Right ventricle myocardium superior (tissue), 1 donor: ENCODE data around the gene ZNF529. TPM values are rescaled to one million over a fixed set of nuclear protein-coding genes. Genes with fewer than 3 reads are reported as not detected.
"Not testable (repeated sequence)": the region's sequence is repeated elsewhere in the genome, so short reads cannot be mapped to it uniquely, and the experiment has no call there.

Source experiments
- ATAC-seq: fragments of 200-7000 bp; cut with Tn5 transposase; one replicate; pipeline ENCODE4 v1.9.1; 2020; ENCODE audit warnings: mild to moderate bottlenecking; ENCODE audit not compliant: poor library complexity
- DNase-seq: peaks from one replicate; pipeline ENCODE4 v3.0.0-alpha.2; 2020
- intact Hi-C: fragments of 100-400 bp; cut with DNase I; formaldehyde crosslinking; loops from one replicate; pipeline ENCODE4 v1.11.2; 2022
- long read RNA-seq: library from polyadenylated mRNA; unstranded; transcript quantifications from one replicate; pipeline ENCODE4 v2.0.0, GENCODE V29; 2021
- total RNA-seq: library from RNA; stranded (reverse); fragmentation: NEBNext Ultra II Directional; extraction: Animal tissue kit (Norgen Biotek cat#: 25700); gene quantifications from one replicate; pipeline ENCODE4 v1.2.1, GENCODE V29; 2021
- donor health status: DM: no; HTN: yes; CAD: no; lungs with severe emphysema.

ZNF529 gene
- 13.4 TPM for total RNA-seq
- long read RNA-seq, full-length matches to known transcripts: 6 of 9 reads
- long read RNA-seq, partial matches to known transcripts: 1 of 9 reads
- long read RNA-seq, other reads (novel, unspliced or antisense): 2 of 9 reads

GRCh38 chr19:36573020-36573894 lies at the start of gene ZNF529:
TSS of gene ZNF529 (minus strand) at chr19:36573292. CDS start at chr19:36572346, 946 bp downstream.
- DNase-seq (peak; percentile 92), ATAC-seq (peak; percentile 99)
- intact Hi-C loops: loop anchor here (5.0 kb wide), 1 partner anchor 114 kb away; the partner anchor contains the start of gene ZNF567

GRCh38 chr19:36605877-36606478 lies 32.9 kb upstream of the ZNF529 start:
- intact Hi-C loops: no loop called here
- ATAC-seq: no peak

GRCh38 chr19:36605101-36605876 lies 32.2 kb upstream of the ZNF529 start, which contains the start of gene ZNF382:
TSS of gene ZNF382 (plus strand) at chr19:36605313. CDS start at chr19:36609915, 4,602 bp downstream.
- intact Hi-C loops: no loop called here
- ATAC-seq (peak; percentile 99), DNase-seq (peak; percentile 91)

More at GRCh38 chr19:36605877-36606478, 32.9 kb upstream of the ZNF529 start:
- DNase-seq: no peak

- intact Hi-C loops: no loop called here
- DNase-seq (peak; percentile 84), ATAC-seq (peak; percentile 91)
Observed at GRCh38 chr19:36604656-36605100, 31.6 kb upstream of the ZNF529 start.

GRCh38 chr19:36602681-36603080 lies 29.6 kb upstream of the ZNF529 start:
- intact Hi-C loops, ATAC-seq: not testable (repeated sequence)

GRCh38 chr19:36579255-36579654 lies 6.2 kb upstream of the ZNF529 start:
- DNase-seq (no peak), ATAC-seq (no peak)
- intact Hi-C loops: no loop called here

More at GRCh38 chr19:36602681-36603080, 29.6 kb upstream of the ZNF529 start:
- not testable (repeated sequence) for DNase-seq

- ATAC-seq (no peak), DNase-seq (no peak)
- intact Hi-C loops: no loop called here
Observed at GRCh38 chr19:36577271-36577996, 4.3 kb upstream of the ZNF529 start.

- ATAC-seq (no peak), DNase-seq (no peak)
- intact Hi-C loops: loop anchor here (5.0 kb wide), 1 partner anchor 113 kb away; the partner anchor contains the start of gene ZNF567
Observed at GRCh38 chr19:36574741-36575140, 1.6 kb upstream of the ZNF529 start.

- intact Hi-C loops: loop anchor here (5.0 kb wide), 1 partner anchor 113 kb away; the partner anchor contains the start of gene ZNF567
- ATAC-seq: peak; percentile 6
- DNase-seq: no peak
Observed at GRCh38 chr19:36573895-36574720, 1.0 kb upstream of the ZNF529 start.

- ATAC-seq (no peak), DNase-seq (no peak)
- intact Hi-C loops: loop anchor here (5.0 kb wide), 1 partner anchor 115 kb away; the partner anchor contains the start of gene ZNF567
Observed at GRCh38 chr19:36572593-36573019, 486 bp downstream of the ZNF529 start.

- ATAC-seq (no peak), DNase-seq (no peak)
- intact Hi-C loops: no loop called here
Observed at GRCh38 chr19:36564391-36564790, 8.7 kb downstream of the ZNF529 start.

GRCh38 chr19:36547001-36547732 lies 25.9 kb downstream of the ZNF529 start:
- ATAC-seq: no peak

GRCh38 chr19:36528921-36529518 lies 44.1 kb downstream of the ZNF529 start:
- ATAC-seq (no peak), DNase-seq (no peak)
- intact Hi-C loops: no loop called here

More at GRCh38 chr19:36547001-36547732, 25.9 kb downstream of the ZNF529 start:
- no peak for DNase-seq
- intact Hi-C loops: no loop called here

GRCh38 chr19:36528194-36528920 lies 44.7 kb downstream of the ZNF529 start, which contains the start of gene ZNF260:
TSS of gene ZNF260 (minus strand) at chr19:36528271. CDS start at chr19:36515238, 13,033 bp downstream.
- DNase-seq (peak; percentile 98), ATAC-seq (peak; percentile 99)
- intact Hi-C loops: no loop called here

GRCh38 chr19:36527873-36528193 lies 45.3 kb downstream of the ZNF529 start:
- DNase-seq: no peak
- intact Hi-C loops: no loop called here
- ATAC-seq: no peak
